Mesothelial cell of epicardium (in vitro differentiated cells): Measurements from ENCODE around the gene NEU4. TPM values are rescaled to one million over a fixed set of nuclear protein-coding genes. Genes with fewer than 3 reads are reported as not detected.
A peak's percentile ranks its signal among the peaks of the same experiment; 100 is the strongest.
"Not testable (repeated sequence)": the region's sequence is repeated elsewhere in the genome, so short reads cannot be mapped to it uniquely, and the experiment has no call there.

Source experiments
- DNase-seq, 2 experiments: peaks; one replicate each; pipeline ENCODE4 v3.0.0; 2021; ENCODE audit warnings: low spot score in 2 of 2; ENCODE audit not compliant: unreplicated experiment in 2 of 2
- H3K27ac Mint-ChIP-seq: 2 replicates; pipeline ENCODE4 v1.8.0; 2021; ENCODE audit warnings: mixed read lengths
- H3K27me3 Mint-ChIP-seq: 2 replicates; pipeline ENCODE4 v1.8.0; 2021; ENCODE audit warnings: low read depth, mixed read lengths
- H3K36me3 Mint-ChIP-seq: 2 replicates; pipeline ENCODE4 v1.8.0; 2021; ENCODE audit warnings: mixed read lengths
- H3K4me1 Mint-ChIP-seq: 2 replicates; pipeline ENCODE4 v1.8.0; 2021; ENCODE audit warnings: mixed read lengths
- H3K4me3 Mint-ChIP-seq: 2 replicates; pipeline ENCODE4 v1.8.0; 2021; ENCODE audit warnings: mild to moderate bottlenecking, moderate library complexity, mixed read lengths
- H3K9me3 Mint-ChIP-seq: 2 replicates; pipeline ENCODE4 v1.8.0; 2021; ENCODE audit warnings: mixed read lengths
- CTCF ChIP-seq: fragments of 200-600 bp; sonication (generic); IDR thresholded peaks from one replicate; pipeline ENCODE4 v1.5.0; 2021; ENCODE audit warnings: antibody characterized with exemption; ENCODE audit not compliant: unreplicated experiment
- total RNA-seq: library from RNA; stranded (reverse); gene quantifications from 3 replicates; pipeline ENCODE4 v1.2.1, GENCODE V29; 2021

The NEU4 gene
- total RNA-seq, 1 donor from 2014 or later: 0.87 TPM

GRCh38 chr2:241827394-241827793, 18.4 kb downstream of the NEU4 start:
- Mint-ChIP-seq H3K36me3 (peaks cover 2% of the 10 kb centered on the region), H3K4me1 (peaks cover 1% of the 10 kb centered on the region), H3K27ac (no peak overlapping the region), H3K4me3 (no peak overlapping the region), H3K9me3 (peaks cover 53% of the 10 kb centered on the region), H3K27me3 (peaks cover 4% of the 10 kb centered on the region)
- DNase-seq: no peak
- no peak for TF ChIP-seq CTCF

DNA sequence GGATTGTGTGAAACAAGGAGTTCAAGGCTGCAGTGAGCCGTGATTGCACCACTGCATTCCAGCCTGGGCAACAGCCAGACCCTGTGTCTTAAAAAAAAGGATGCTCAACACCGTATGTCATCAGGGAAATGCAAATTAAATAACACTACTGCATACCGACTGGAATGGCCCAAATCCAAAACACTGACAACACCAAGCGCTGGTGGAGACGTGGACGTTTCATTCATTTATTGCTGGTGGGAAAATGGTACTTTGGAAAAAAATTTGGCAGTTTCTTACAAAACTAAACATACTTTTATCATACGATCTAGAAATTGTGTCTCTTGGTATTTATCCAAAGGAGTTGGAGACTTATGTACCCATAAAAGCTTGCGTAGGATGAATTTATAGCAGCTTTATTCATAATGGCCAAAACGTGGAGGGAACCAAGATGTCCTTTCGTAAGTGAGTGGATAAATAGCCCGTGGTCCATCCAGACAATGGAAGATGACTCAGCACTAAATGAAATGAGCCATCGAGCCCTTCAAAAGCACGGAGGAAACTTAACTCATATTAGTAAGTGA, 24.2 kb downstream of the NEU4 start:
- H3K36me3 Mint-ChIP-seq: no peaks in the 10 kb centered on the region
- peak overlapping the region; percentile 19 for H3K27ac Mint-ChIP-seq
- DNase-seq: no peak
- H3K4me3 Mint-ChIP-seq: no peak overlapping the region
- peaks cover 27% of the 10 kb centered on the region for H3K27me3 Mint-ChIP-seq
- H3K9me3 Mint-ChIP-seq: peaks cover 23% of the 10 kb centered on the region
- peaks cover 16% of the 10 kb centered on the region for H3K4me1 Mint-ChIP-seq
- no peak for TF ChIP-seq CTCF

DNA sequence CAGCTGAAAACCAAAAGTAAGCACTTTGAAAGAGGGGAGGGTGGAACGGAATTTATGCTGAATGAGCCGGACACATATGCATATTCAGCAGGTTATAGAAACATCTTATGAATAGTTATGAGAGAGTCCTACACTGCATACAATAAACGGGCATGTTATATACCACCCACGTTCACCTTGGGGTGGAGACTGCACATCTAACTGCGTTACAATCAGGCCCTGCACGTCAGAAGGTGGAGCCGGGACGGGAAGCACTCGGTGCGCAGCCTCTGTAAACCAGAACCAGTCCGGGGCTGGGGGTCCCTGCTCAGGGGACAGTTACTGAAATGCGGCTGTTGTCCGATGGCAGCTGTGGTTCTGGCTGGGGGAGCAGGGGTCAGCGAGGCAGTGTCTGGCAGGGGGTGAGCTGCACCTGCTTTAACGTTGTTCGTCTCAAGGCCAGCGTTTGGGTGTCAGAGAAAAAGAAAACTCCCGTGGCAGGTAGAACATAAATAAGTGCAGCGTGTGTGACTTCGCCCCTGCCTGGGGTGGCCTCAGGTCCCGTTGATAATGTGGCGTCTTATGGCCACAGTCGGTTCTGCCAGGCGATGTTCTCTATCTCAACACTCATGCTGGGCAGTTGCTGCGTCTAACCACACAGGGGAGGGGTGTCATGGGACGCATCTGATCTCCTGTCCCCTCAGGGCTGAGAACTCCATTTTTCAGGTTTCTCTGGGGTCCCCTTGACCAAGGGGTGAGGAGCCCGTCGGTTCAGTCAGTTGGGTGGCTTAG, 24.9 kb downstream of the NEU4 start:
- H3K27ac Mint-ChIP-seq: peak overlapping the region; percentile 19
- H3K36me3 Mint-ChIP-seq, DNase-seq, H3K4me3 Mint-ChIP-seq: not testable (repeated sequence)
- peaks cover 33% of the 10 kb centered on the region for H3K27me3 Mint-ChIP-seq
- H3K9me3 Mint-ChIP-seq: peaks cover 21% of the 10 kb centered on the region
- H3K4me1 Mint-ChIP-seq: peaks cover 16% of the 10 kb centered on the region

DNA sequence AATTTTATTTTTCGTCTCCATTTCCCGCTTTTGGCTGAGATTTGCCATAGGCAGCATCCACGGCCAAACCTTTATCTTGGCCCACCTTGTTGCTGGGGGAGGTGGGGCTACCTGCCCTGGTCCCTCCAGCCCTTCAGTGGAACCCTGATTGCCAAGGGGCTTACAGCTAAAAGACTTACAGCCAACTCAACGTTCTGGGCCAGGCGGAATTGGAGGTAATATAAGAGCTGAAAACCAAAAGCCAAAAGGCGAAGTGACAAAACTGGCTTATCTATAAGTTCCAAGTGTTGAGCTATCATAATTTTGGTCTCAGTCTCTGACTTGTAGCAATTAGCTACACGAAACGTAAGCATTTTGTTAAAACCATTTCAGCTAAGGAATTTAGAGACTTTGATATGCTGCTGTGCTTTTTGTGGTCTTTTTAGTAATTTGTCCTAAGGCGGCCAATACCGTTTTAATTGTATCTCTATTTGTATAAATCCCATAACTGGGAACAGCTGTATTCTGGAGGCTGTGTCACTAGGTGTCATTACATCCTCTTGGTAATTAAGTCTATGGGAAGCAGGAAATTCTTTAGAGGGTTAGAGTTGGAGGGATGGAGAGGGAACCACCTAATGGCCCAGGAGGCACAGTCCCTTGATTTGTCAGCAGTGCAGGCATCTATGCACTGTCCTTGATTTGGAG, 25.7 kb downstream of the NEU4 start:
- Mint-ChIP-seq H3K27ac (no peak overlapping the region), H3K9me3 (peaks cover 21% of the 10 kb centered on the region), H3K36me3 (no peaks in the 10 kb centered on the region), H3K4me3 (no peak overlapping the region), H3K27me3 (peaks cover 36% of the 10 kb centered on the region), H3K4me1 (peaks cover 16% of the 10 kb centered on the region)
- DNase-seq: no peak
- TF ChIP-seq CTCF: no peak

- DNase-seq: no peak
- Mint-ChIP-seq H3K4me1 (peaks cover 16% of the 10 kb centered on the region), H3K36me3 (no peaks in the 10 kb centered on the region), H3K27me3 (peaks cover 38% of the 10 kb centered on the region), H3K4me3 (no peak overlapping the region), H3K27ac (no peak overlapping the region), H3K9me3 (peaks cover 15% of the 10 kb centered on the region)
- no peak for TF ChIP-seq CTCF
These were observed 26.6 kb downstream of the NEU4 start for GRCh38 chr2:241835611-241836010.

- Mint-ChIP-seq H3K27ac (no peak overlapping the region), H3K9me3 (peaks cover 11% of the 10 kb centered on the region)
These were observed 27.3 kb downstream of the NEU4 start for GRCh38 chr2:241836292-241836691.

More at GRCh38 chr2:241836292-241836691, 27.3 kb downstream of the NEU4 start:
- H3K36me3 Mint-ChIP-seq: no peaks in the 10 kb centered on the region
- no peak for TF ChIP-seq CTCF
- no peak overlapping the region for H3K4me3 Mint-ChIP-seq
- peaks cover 37% of the 10 kb centered on the region for H3K27me3 Mint-ChIP-seq
- peaks cover 16% of the 10 kb centered on the region for H3K4me1 Mint-ChIP-seq
- DNase-seq: no peak
